Measurements from ENCODE around the gene ACE2.

DNA sequence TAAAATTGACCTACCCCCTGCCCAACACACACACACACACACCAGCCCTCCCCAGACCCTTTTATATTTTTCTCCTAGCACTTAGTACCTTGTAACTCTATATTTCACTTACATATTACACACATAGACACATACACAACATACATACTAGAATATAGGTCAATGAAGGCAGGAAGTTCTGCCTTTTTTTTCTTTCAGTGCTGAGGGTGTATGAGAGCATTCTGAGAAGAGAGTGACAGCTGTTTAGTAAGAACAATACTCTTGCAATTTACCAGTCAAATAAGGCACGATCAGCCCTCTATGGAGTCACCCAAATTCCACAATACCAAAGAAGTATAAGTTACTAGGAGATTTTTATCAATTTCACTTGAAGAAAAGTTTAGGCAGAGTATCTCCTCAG, 33.5 kb downstream of the ACE2 start:
- TF ChIP-seq POLR2AphosphoS5 (IDR thresholded peaks at IDR 0.05; ENCODE audit: low read depth, low read length) (no peak), TAF1 (IDR thresholded peaks at IDR 0.05; ENCODE audit: borderline replicate concordance, insufficient read depth, low read length) (no peak)
